T-helper 22 cell (primary cell): Measurements from ENCODE around the gene ZNF423.

Experiments
- DNase-seq: peaks from one replicate; pipeline ENCODE4 v3.0.0-alpha.2; 2020; ENCODE audit warnings: low read depth

ZNF423 gene

GRCh38 chr16:49552313-49552928 is 303.5 kb downstream of the ZNF423 start:
- no peak for DNase-seq

GRCh38 chr16:49550666-49551065 is 305.2 kb downstream of the ZNF423 start:
- no peak for DNase-seq

- no peak for DNase-seq
Measured at GRCh38 chr16:49550140-49550539, 305.8 kb downstream of the ZNF423 start.

- DNase-seq = no peak
Measured at GRCh38 chr16:49548325-49548970, 307.5 kb downstream of the ZNF423 start.

- no peak for DNase-seq
Measured at GRCh38 chr16:49547448-49547847, 308.5 kb downstream of the ZNF423 start.

- no peak for DNase-seq
Measured at GRCh38 chr16:49546735-49547134, 309.2 kb downstream of the ZNF423 start.

GRCh38 chr16:49545741-49546448 is 310.0 kb downstream of the ZNF423 start:
- no peak for DNase-seq

GRCh38 chr16:49545243-49545642 is 310.7 kb downstream of the ZNF423 start:
- DNase-seq = no peak

- no peak for DNase-seq
Measured at GRCh38 chr16:49544828-49545227, 311.1 kb downstream of the ZNF423 start.

- no peak for DNase-seq
Measured at GRCh38 chr16:49543631-49543946, 312.3 kb downstream of the ZNF423 start.

- no peak for DNase-seq
Measured at GRCh38 chr16:49542946-49543630, 312.8 kb downstream of the ZNF423 start.

GRCh38 chr16:49542391-49542891 is 313.5 kb downstream of the ZNF423 start:
- no peak for DNase-seq

GRCh38 chr16:49540836-49541235 is 315.1 kb downstream of the ZNF423 start:
- no peak for DNase-seq

GRCh38 chr16:49539758-49540157 is 316.2 kb downstream of the ZNF423 start:
- no peak for DNase-seq

- DNase-seq = no peak
Measured at GRCh38 chr16:49537924-49538459, 317.9 kb downstream of the ZNF423 start.

- no peak for DNase-seq
Measured at GRCh38 chr16:49534901-49535610, 320.9 kb downstream of the ZNF423 start.

- no peak for DNase-seq
Measured at GRCh38 chr16:49533422-49533821, 322.5 kb downstream of the ZNF423 start.

- DNase-seq = no peak
Measured at GRCh38 chr16:49532873-49533272, 323.0 kb downstream of the ZNF423 start.

GRCh38 chr16:49531931-49532840 is 323.7 kb downstream of the ZNF423 start:
- DNase-seq = no peak

- no peak for DNase-seq
Measured at GRCh38 chr16:49531425-49531824, 324.5 kb downstream of the ZNF423 start.
